ACHN (cell line): ENCODE measurements around the gene TK1.
"Not testable (repeated sequence)": the region's sequence is repeated elsewhere in the genome, so short reads cannot be mapped to it uniquely, and the experiment has no call there.

ENCODE experiments used
- DNase-seq: peaks from one replicate; pipeline ENCODE4 v3.0.0-alpha.2; 2015
- in situ Hi-C: cut with HindIII; loops from 2 replicates; pipeline ENCODE4 v1.10.0; 2017; ENCODE audit warnings: low sequenced_read_pairs, low pct_ligation_motif_present, low pct_unique_long_range_greater_than_20kb

The TK1 gene

DNA sequence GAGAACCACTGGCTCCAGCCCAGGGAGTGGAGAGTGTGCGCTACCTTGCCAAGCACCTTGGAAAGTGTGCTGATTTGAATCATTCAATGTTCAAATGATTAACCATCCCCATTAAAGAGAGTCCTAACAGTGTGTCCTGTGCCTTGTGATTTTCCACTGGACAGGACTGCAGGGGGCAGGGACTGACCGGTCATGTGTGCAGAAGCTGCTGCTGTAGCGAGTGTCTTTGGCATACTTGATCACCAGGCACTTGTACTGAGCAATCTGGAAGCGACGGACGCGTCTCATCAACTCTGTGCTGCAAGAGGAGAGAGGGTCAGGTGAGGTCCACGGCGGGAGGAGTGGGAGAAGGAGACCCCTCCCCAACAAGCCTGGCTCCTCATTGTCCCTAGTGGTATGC, 2.0 kb downstream of the TK1 start:
- peak; percentile 57 for DNase-seq
- in situ Hi-C loops = no loop called here

DNA sequence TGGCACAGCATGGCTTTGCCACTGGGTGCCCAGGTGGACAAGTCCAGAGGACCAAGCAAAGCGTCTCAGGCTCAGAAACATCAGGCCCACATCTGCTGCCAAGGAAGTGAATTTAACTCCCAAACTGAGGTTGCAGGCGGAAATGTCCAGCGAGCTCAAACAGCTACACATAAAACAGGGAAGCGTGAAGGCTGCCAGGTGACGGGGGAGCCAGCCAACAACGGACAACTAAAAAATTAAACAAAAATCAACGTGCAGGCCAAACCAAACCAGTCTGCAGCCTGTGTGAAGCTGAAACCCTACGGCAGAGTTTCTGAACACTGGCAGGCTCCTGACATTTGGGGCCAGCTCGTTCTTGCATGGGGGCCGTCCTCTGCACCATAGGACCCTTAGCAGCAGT, 2.5 kb downstream of the TK1 start:
- in situ Hi-C loops = no loop called here
- DNase-seq = no peak

DNA sequence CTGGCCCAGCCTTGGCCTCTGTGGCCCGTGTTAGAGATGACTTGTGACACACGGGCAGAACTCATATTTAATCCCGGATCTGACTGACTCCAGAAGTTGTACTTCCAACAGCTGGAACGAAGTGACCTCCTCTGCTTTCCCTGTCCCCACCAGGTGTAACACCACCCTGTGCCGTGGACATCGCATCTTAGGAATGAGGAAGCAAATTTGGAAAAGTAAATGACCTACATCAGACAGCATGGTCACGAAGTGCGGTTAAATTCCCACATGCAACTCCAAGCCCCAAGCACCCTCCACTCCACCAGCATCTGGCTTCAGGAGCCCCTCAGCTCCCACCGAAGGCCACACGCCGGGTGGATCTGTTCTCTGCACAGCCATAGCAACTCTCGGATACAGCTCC, 2.9 kb downstream of the TK1 start:
- in situ Hi-C loops = no loop called here

DNA sequence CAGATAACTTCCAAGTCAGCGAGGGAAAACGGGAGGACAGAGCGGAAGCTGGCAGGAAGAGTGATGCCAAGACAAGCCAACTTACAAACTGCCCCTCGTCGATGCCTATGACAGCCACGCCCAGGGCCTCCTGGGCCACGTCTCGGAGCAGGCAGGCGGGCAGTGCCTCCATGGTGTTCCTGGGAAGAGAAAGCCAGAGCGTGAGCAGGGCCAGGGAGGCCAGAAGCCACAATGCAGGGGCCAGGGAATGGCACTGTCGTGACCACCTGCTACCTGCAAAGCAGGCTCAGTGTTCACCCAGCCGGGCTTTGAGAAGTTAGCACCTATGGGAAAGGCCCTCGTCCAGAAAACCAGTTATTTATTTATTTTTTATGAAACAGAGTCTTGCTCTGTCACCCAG, 4.3 kb downstream of the TK1 start:
- in situ Hi-C loops = no loop called here

More for the DNA sequence above, 2.9 kb downstream of the TK1 start:
- no peak for DNase-seq

DNA sequence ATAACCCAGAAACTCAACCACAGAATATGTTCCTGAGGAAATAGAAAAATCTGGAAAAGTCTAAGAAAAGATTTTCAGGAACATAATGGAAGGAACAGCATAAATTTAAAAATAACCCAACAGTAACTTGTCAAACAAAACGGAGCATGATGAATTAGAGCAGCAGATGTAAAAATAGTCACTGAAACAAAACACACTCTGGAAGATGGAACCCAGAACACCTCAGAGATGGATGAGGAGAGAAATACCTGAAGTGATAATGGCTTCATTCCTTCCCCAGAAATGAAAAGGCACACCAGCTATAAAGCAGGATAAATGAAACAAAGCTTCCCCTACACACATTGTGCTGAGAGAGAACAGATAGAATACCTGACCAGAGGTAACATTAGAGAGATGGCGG, 6.3 kb downstream of the TK1 start:
- in situ Hi-C loops = no loop called here
- no peak for DNase-seq

More for the DNA sequence above, 4.3 kb downstream of the TK1 start:
- no peak for DNase-seq

DNA sequence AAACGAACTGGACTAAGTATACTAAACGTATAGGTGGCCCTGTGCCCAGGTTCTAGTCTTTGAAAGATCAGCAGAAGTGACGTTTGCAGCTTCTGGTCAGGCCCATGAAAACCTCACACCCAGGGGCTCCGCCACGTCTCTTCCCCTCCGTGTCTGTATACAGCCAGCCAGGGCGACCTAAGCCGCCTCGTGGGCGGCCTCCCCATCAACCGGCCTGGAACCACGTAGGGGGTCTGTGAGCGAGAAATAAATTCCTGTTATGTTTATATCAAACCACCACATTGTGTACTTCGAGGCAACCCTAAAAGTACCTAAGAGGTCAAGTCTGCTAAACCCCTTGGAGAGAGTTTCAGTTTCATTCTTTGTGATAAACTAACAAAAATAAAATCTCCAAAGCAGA, 6.8 kb downstream of the TK1 start:
- in situ Hi-C loops = no loop called here
- DNase-seq = no peak

DNA sequence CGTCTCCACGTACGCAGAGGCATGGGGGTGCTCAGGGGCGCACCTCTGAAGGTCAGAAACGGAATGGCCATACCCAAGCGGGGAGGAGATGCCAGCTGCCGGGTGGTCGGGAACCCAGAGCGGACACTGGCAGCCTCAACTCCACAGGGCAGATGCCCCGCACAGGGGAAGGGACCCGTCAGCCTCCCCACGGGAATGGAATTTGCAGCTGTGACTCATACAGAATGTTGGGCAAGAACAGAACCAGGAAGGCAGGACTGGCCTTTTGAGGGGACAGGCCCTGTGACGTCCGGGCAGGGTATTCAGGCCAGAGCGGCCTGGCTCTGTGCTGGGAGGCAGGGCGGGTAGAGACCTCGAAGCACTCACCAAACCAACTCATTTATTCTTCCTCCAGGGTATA, 7.5 kb downstream of the TK1 start:
- in situ Hi-C loops = no loop called here
- DNase-seq = no peak

DNA sequence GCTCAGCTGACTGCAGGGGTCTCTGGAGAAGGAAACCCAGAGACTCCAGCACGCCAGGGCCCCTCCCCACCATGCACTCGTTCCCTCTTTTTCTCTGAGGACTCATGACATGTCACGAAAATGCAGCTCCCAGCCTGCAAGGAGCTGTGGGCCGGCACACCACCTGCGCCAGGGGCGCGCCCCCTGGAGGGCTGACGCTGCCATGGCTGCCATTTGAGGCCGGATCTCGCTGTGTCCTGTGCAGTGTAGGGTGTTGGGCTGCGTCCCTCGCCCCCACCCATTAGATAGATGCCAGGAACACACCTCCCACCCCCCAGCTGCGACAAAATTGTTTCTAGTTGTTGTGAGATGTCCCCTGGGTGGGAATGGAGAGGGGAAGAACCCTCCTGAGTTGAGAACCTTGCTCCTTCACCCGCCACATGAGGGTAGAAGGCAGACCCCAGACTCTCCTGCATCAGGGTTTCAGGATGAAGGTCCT, 10.3 kb downstream of the TK1 start:
- in situ Hi-C loops = no loop called here

DNA sequence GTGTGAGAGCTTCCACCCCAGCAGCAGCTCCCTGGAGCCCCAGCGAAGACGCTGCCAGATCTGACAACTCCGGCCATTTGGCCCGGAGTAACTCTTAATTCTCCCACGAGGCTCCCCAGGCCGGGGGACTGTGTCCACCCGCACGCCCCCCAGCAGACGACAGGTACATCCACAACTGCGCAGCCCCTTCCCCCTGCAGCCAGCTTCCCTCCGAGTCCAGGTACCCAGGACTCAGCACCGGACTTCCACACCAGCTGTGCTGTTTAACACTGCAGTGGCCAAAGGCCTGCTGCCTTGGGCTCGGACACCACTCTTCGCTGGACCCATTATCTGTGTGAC, 11.2 kb downstream of the TK1 start:
- in situ Hi-C loops = no loop called here
- no peak for DNase-seq

More for the DNA sequence above, 10.3 kb downstream of the TK1 start:
- peak; percentile 68 for DNase-seq

DNA sequence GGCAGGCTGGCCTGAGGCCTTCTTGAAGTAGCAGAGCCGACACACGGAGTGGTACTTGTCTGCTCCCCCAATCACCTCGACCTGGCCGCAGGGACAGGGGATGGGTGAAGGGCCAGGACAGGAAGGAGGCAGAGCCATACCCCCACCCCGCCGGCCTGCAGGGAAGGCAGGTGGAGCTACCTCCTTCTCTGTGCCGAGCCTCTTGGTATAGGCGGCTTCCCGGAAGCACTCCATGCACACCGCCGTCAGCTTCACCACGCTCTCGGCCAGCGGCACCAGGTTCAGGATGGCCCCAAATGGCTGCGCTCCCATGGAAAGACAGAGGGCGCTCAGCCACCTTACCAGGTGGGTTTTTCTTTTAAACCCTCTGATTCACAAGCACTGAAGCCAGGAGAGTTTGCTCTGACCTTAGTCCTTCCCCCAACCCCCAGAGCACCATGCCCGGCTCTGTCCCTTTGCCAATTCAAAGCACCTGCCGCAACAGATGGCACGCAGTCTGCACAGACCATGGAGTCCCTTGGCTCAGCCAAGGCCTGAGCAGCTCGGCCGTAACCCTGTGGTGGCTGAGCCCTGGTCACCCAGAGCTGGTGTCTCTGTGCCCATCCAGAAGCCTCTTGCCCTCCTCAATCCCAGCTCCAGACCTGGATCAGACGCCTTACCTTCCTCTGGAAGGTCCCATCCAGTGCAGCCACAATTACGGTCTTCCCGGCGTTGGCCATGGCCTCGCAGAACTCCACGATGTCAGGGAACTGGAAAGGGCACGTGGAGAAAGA, 11.8 kb downstream of the TK1 start:
- no peak for DNase-seq

DNA sequence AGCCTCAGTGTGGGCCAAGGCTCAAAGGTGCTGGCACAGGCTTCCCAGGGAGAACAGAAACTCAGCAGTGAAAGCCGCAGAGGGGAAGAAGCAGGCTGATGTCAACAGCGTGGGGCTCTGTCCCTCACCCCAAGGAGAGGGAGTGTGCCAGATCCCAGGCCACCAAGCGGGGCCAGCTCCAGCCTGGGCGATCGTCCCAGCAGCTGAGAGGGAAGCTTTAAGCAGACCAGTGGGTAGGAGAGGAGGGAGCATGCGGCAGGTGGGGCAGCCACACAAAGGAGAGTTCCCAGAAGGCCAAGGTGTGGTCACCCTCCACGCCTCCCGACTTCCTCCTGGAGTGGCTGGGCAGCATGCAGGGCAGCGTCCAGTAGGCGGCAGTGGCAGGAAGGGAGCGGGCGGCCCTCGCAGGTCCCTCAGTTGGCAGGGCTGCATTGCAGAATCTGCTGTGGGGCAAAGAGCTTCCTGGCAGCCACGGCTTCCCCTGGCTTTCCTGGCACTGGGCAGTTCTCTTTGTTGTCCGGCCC, 12.4 kb downstream of the TK1 start:
- no peak for DNase-seq
- in situ Hi-C loops = no loop called here

More for the DNA sequence above, 11.8 kb downstream of the TK1 start:
- in situ Hi-C loops = no loop called here

DNA sequence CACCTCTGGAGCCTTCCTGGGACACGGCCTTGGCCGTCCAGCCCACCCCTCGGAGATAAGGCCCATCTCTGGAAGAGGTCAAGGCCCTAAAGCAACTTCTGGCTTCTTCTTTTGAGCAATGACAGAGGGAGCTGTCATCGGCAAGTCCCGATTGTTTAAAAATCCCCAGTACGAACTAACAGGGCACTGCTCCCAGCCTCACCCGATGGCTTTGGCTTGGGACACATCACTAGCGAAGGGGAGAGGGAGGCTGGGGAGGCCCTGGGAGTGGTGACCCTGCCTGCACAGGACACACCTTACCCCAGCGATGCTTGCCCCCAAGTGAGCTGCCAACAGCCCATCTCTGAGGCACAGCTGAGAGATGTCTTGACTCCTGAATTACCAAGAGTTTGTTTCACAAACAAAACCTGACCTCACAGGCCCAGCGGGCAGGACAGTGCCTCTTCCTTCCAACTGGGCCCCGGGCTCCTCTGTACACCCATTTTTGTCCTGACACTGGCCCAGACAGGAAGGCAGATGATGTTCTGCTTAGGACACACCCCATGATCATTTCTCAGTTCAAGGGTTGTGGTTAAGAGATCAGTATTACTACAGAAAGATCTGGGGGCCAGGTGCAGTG, 13.6 kb downstream of the TK1 start:
- in situ Hi-C loops = no loop called here
- DNase-seq = no peak

DNA sequence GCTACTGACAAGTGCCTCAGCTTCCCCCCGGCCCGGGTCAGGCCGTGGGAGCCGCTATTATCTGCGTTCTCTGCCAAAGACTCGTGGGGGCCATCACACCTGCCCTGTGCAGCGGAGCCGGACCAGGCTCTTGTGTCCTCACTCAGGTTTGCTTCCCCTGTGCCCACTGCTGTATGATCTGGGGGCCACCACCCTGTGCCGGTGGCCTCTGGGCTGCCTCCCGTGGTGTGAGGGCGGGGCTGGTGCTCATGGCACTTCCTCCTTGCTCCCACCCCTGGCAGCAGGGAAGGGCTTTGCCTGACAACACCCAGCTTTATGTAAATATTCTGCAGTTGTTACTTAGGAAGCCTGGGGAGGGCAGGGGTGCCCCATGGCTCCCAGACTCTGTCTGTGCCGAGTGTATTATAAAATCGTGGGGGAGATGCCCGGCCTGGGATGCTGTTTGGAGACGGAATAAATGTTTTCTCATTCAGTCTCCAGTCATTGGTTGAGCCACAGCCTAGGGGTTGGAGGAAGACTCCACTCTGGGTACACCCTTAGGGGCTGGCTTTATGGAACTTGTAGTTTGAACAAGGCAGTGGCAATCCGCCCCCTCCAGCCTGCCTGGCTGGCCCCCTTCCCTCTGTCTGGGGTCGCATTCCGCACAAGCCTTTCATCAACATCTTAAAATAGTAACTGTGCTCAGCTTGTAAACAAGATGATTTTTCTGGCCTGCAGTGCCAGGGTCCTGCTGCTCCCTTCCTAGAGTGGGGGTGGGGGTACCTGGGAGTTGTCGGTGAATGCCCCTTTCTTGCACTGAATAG, 14.4 kb downstream of the TK1 start:
- no peak for DNase-seq
- in situ Hi-C loops = no loop called here

DNA sequence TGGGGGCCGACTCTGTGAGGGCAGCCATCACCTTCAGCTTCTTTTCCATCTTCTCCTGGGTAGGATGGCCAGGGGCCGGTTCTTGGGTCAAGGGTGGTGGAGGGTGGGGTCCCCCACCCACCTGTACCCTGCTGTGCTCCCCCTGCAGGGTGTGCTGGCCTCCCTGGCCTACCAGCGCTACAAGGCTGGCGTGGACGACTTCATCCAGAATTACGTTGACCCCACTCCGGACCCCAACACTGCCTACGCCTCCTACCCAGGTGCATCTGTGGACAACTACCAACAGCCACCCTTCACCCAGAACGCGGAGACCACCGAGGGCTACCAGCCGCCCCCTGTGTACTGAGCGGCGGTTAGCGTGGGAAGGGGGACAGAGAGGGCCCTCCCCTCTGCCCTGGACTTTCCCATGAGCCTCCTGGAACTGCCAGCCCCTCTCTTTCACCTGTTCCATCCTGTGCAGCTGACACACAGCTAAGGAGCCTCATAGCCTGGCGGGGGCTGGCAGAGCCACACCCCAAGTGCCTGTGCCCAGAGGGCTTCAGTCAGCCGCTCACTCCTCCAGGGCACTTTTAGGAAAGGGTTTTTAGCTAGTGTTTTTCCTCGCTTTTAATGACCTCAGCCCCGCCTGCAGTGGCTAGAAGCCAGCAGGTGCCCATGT, 15.1 kb downstream of the TK1 start:
- DNase-seq, in situ Hi-C loops: not testable (repeated sequence)

DNA sequence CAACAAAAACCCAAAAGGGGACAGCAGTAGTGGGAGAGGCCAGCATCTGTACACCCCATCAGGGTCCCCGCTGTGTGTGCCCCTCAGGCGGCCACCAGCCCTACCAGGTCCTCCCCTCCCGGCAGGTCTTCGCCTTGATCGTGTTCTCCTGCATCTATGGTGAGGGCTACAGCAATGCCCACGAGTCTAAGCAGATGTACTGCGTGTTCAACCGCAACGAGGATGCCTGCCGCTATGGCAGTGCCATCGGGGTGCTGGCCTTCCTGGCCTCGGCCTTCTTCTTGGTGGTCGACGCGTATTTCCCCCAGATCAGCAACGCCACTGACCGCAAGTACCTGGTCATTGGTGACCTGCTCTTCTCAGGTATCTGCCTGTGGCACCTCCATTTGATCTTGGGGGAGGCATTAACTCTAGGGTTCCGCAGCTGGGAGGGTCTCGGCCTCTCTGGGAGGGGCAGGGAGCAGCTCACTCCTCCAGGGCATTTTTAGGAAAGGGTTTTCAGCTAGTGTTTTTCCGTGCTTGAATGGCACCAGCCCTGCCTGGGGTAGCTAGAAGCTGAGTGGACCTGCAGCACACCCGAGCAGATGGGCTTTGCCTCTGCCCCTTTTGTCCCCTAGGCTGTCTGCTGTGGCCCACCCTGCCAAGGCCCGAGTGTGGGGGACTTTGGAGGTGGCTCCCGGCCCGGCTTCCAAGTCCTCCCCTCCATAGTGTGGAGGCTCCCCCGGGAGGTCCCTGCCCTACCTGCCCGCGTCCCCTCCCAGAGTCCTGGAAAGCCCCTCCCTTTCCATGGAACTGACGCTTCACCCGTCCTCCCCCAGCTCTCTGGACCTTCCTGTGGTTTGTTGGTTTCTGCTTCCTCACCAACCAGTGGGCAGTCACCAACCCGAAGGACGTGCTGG, 15.9 kb downstream of the TK1 start:
- in situ Hi-C loops = no loop called here
- DNase-seq = no peak

DNA sequence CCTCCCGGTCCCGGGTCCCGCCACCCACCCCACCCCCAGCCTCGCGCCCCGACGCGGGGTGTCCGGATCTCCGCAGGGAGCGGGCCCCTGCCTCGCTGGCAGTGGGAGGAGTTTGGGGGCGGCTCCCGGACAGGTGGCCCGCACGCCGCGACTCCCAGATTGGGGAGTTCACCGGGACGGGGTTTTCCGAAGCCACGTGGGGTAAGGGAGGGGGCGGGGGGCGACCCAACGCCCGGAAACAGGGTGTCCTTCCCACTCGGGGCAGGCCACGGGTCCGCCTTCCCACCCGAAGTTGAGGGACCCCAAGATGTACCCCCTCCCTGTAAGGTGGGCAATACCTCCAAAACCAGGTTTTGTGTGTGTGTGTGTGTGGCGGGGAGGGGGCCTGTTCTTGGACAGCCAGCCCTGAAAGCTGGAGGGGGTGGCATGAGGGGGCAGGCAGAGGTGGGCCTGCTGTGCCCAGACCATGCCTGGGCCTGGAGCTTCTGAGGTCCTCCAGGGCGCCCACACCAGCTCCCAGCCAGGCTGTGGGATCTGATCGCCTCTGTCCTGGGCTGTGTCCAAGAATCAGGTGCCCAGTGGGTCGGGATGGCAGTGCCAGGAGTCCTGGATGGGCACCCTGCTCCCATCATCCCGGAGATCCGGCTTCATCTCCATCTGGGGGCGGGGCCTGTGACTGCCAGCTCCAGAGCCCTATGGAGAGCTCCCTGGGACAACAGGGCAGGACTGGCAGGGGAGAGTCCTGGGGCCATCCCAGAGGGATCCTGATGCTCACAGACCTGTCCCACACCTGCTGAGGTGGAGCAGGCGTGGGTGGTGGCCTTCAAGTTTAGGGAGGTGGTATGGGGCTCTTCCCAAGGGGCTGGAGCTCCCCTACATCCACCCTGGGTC, 17.7 kb downstream of the TK1 start:
- DNase-seq = peak; percentile 81
- in situ Hi-C loops = no loop called here
